Stimulated activated memory B cell treated with anti-CD40 and anti-IgM and Interleukin-4, amounts not matched to agents 10 μg/mL and 1 μg/mL and 100 μg/mL, for 72 hours (primary cell): ENCODE data around the gene MPND.

Source experiments
- ATAC-seq: fragments of 150-1000 bp; cut with Tn5 transposase; 2 replicates; pipeline ENCODE4 v1.10.0; 2021
- H3K27ac Mint-ChIP-seq: one replicate; pipeline ENCODE4 v1.8.0; 2022; ENCODE audit warnings: mild to moderate bottlenecking, mixed read lengths
- H3K27me3 Mint-ChIP-seq: one replicate; pipeline ENCODE4 v1.8.0; 2022; ENCODE audit warnings: mixed read lengths
- H3K36me3 Mint-ChIP-seq: one replicate; pipeline ENCODE4 v1.8.0; 2022; ENCODE audit warnings: mixed read lengths
- H3K4me1 Mint-ChIP-seq: one replicate; pipeline ENCODE4 v1.8.0; 2022; ENCODE audit warnings: mixed read lengths
- H3K4me3 Mint-ChIP-seq: one replicate; pipeline ENCODE4 v1.8.0; 2022; ENCODE audit warnings: mild to moderate bottlenecking, moderate library complexity, mixed read lengths
- H3K9me3 Mint-ChIP-seq: one replicate; pipeline ENCODE4 v1.8.0; 2022; ENCODE audit warnings: mixed read lengths

MPND gene

GRCh38 chr19:4343370-4344307 lies at the start of gene MPND:
Gene MPND (plus strand): TSS chr19:4343562. CDS start chr19:4343594, 32 bp downstream.
- peak within 1 kb of the TSS; percentile 92 for H3K4me3 Mint-ChIP-seq
- H3K27ac Mint-ChIP-seq = peak within 1 kb of the TSS; percentile 74
- peaks cover 27% of the 10 kb centered on the region for H3K36me3 Mint-ChIP-seq
- peak; percentile 90 for ATAC-seq
- H3K4me1 Mint-ChIP-seq = peaks cover 34% of the 10 kb centered on the region
- no peaks in the 10 kb centered on the region for H3K27me3 Mint-ChIP-seq
- H3K9me3 Mint-ChIP-seq = no peaks in the 10 kb centered on the region

- peaks cover 26% of the 10 kb centered on the region for H3K27me3 Mint-ChIP-seq
- no peaks in the 10 kb centered on the region for H3K36me3 Mint-ChIP-seq
- no peak overlapping the region for H3K27ac Mint-ChIP-seq
- H3K4me1 Mint-ChIP-seq = peaks cover 5% of the 10 kb centered on the region
- H3K4me3 Mint-ChIP-seq = no peak overlapping the region
- no peaks in the 10 kb centered on the region for H3K9me3 Mint-ChIP-seq
- ATAC-seq = no peak
Observed at GRCh38 chr19:4294389-4294788, 49.0 kb upstream of the MPND start.

GRCh38 chr19:4295972-4296771 lies 47.2 kb upstream of the MPND start:
- H3K27me3 Mint-ChIP-seq = peaks cover 37% of the 10 kb centered on the region
- H3K4me1 Mint-ChIP-seq = peaks cover 5% of the 10 kb centered on the region
- no peaks in the 10 kb centered on the region for H3K9me3 Mint-ChIP-seq
- H3K27ac Mint-ChIP-seq = no peak overlapping the region
- no peaks in the 10 kb centered on the region for H3K36me3 Mint-ChIP-seq
- ATAC-seq = no peak
- H3K4me3 Mint-ChIP-seq = no peak overlapping the region

- ATAC-seq = no peak
- Mint-ChIP-seq H3K36me3 (no peaks in the 10 kb centered on the region), H3K4me3 (no peak overlapping the region), H3K9me3 (no peaks in the 10 kb centered on the region), H3K27me3 (peaks cover 45% of the 10 kb centered on the region), H3K27ac (no peak overlapping the region), H3K4me1 (peaks cover 5% of the 10 kb centered on the region)
Observed at GRCh38 chr19:4297901-4298809, 45.2 kb upstream of the MPND start.

- H3K4me1 Mint-ChIP-seq = peaks cover 5% of the 10 kb centered on the region
- ATAC-seq = no peak
- H3K9me3 Mint-ChIP-seq = no peaks in the 10 kb centered on the region
- no peak overlapping the region for H3K4me3 Mint-ChIP-seq
- no peaks in the 10 kb centered on the region for H3K36me3 Mint-ChIP-seq
- H3K27me3 Mint-ChIP-seq = peaks cover 45% of the 10 kb centered on the region
- H3K27ac Mint-ChIP-seq = no peak overlapping the region
Observed at GRCh38 chr19:4298810-4299550, 44.4 kb upstream of the MPND start.

- Mint-ChIP-seq H3K27me3 (peaks cover 40% of the 10 kb centered on the region), H3K4me3 (no peak overlapping the region), H3K27ac (no peak overlapping the region)
Observed at GRCh38 chr19:4300589-4300988, 42.8 kb upstream of the MPND start.

GRCh38 chr19:4301590-4302242 lies 41.6 kb upstream of the MPND start:
- ATAC-seq = no peak
- H3K27ac Mint-ChIP-seq = no peak overlapping the region
- H3K36me3 Mint-ChIP-seq = no peaks in the 10 kb centered on the region
- H3K4me3 Mint-ChIP-seq = no peak overlapping the region
- peaks cover 6% of the 10 kb centered on the region for H3K4me1 Mint-ChIP-seq
- H3K27me3 Mint-ChIP-seq = peaks cover 40% of the 10 kb centered on the region
- no peaks in the 10 kb centered on the region for H3K9me3 Mint-ChIP-seq

More at GRCh38 chr19:4300589-4300988, 42.8 kb upstream of the MPND start:
- Mint-ChIP-seq H3K9me3 (no peaks in the 10 kb centered on the region), H3K4me1 (peaks cover 11% of the 10 kb centered on the region), H3K36me3 (no peaks in the 10 kb centered on the region)
- no peak for ATAC-seq

GRCh38 chr19:4302243-4302640 lies 41.1 kb upstream of the MPND start, which contains the start of gene TMIGD2:
Gene TMIGD2 (minus strand): TSS chr19:4302389. CDS start chr19:4302385, 4 bp downstream.
- peaks cover 6% of the 10 kb centered on the region for H3K4me1 Mint-ChIP-seq
- H3K4me3 Mint-ChIP-seq = no peak within 1 kb of the TSS
- H3K9me3 Mint-ChIP-seq = no peaks in the 10 kb centered on the region
- H3K27me3 Mint-ChIP-seq = peaks cover 43% of the 10 kb centered on the region
- H3K36me3 Mint-ChIP-seq = no peaks in the 10 kb centered on the region
- ATAC-seq = no peak
- no peak within 1 kb of the TSS for H3K27ac Mint-ChIP-seq

GRCh38 chr19:4303819-4304537 lies 39.4 kb upstream of the MPND start:
- Mint-ChIP-seq H3K4me1 (peaks cover 6% of the 10 kb centered on the region), H3K36me3 (no peaks in the 10 kb centered on the region), H3K27ac (no peak overlapping the region), H3K4me3 (no peak overlapping the region), H3K9me3 (no peaks in the 10 kb centered on the region), H3K27me3 (peaks cover 43% of the 10 kb centered on the region)
- ATAC-seq = no peak

- peak; percentile 82 for ATAC-seq
- H3K36me3 Mint-ChIP-seq = no peaks in the 10 kb centered on the region
- H3K4me3 Mint-ChIP-seq = peak within 1 kb of the TSS; percentile 68
- peaks cover 6% of the 10 kb centered on the region for H3K4me1 Mint-ChIP-seq
- H3K9me3 Mint-ChIP-seq = no peaks in the 10 kb centered on the region
- H3K27me3 Mint-ChIP-seq = peaks cover 43% of the 10 kb centered on the region
- H3K27ac Mint-ChIP-seq = peak within 1 kb of the TSS; percentile 62
Observed at GRCh38 chr19:4304538-4305256, 38.7 kb upstream of the MPND start, which contains the start of gene FSD1. Gene FSD1 (plus strand): TSS chr19:4304598. CDS start chr19:4304747, 149 bp downstream.

- peaks cover 6% of the 10 kb centered on the region for H3K4me1 Mint-ChIP-seq
- no peaks in the 10 kb centered on the region for H3K9me3 Mint-ChIP-seq
- peak overlapping the region; percentile 68 for H3K4me3 Mint-ChIP-seq
- peak overlapping the region; percentile 62 for H3K27ac Mint-ChIP-seq
- peaks cover 41% of the 10 kb centered on the region for H3K27me3 Mint-ChIP-seq
- no peak for ATAC-seq
- no peaks in the 10 kb centered on the region for H3K36me3 Mint-ChIP-seq
Observed at GRCh38 chr19:4305257-4305612, 38.1 kb upstream of the MPND start.

- Mint-ChIP-seq H3K4me3 (peak overlapping the region; percentile 68), H3K36me3 (no peaks in the 10 kb centered on the region), H3K27me3 (peaks cover 37% of the 10 kb centered on the region), H3K27ac (peak overlapping the region; percentile 62), H3K4me1 (peaks cover 6% of the 10 kb centered on the region), H3K9me3 (no peaks in the 10 kb centered on the region)
- no peak for ATAC-seq
Observed at GRCh38 chr19:4305659-4306058, 37.7 kb upstream of the MPND start.
